GM13977 (cell line): ENCODE measurements around the gene C3orf38.

Experiments used
- DNase-seq: peaks from one replicate; pipeline ENCODE4 v3.0.0; 2012; ENCODE audit warnings: low spot score
- in situ Hi-C: fragments of 300-500 bp; cut with MboI; formaldehyde crosslinking; loops from one replicate; pipeline ENCODE4 v1.12.0; 2022; ENCODE audit warnings: low sequenced_read_pairs, low pct_unique_long_range_greater_than_20kb, mixed read lengths, inconsistent platforms; ENCODE audit not compliant: unreplicated experiment
- TF ChIP-seq, protein P1 (sequence below): IDR thresholded peaks from 2 replicates; pipeline ENCODE4 v1.5.1; 2012; ENCODE audit warnings: mild to moderate bottlenecking, control low read depth; ENCODE audit not compliant: insufficient read depth; ENCODE audit errors: extremely low read depth, missing control alignments

Gene C3orf38

DNA sequence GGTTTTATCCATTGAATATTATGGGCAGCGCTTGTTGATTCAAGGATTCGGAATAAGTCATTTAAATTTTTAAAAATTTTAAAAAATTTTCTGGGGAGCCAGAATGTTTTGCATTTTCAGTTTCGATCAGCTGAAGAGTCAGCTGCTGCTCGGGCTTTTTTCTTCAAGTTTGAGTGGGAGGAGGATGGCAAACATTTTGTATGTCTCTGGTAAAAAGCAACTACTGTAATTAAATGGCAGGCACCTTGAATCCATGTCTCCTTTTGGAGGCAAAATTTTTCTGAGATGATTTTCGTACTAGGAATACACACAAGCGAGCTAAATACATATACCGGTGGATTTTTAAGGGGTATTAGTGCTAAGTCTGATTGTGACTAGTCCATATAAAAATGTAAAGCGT, 612 bp downstream of the C3orf38 start:
- TF ChIP-seq, protein P1, sequence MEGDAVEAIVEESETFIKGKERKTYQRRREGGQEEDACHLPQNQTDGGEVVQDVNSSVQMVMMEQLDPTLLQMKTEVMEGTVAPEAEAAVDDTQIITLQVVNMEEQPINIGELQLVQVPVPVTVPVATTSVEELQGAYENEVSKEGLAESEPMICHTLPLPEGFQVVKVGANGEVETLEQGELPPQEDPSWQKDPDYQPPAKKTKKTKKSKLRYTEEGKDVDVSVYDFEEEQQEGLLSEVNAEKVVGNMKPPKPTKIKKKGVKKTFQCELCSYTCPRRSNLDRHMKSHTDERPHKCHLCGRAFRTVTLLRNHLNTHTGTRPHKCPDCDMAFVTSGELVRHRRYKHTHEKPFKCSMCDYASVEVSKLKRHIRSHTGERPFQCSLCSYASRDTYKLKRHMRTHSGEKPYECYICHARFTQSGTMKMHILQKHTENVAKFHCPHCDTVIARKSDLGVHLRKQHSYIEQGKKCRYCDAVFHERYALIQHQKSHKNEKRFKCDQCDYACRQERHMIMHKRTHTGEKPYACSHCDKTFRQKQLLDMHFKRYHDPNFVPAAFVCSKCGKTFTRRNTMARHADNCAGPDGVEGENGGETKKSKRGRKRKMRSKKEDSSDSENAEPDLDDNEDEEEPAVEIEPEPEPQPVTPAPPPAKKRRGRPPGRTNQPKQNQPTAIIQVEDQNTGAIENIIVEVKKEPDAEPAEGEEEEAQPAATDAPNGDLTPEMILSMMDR = no peak

DNA sequence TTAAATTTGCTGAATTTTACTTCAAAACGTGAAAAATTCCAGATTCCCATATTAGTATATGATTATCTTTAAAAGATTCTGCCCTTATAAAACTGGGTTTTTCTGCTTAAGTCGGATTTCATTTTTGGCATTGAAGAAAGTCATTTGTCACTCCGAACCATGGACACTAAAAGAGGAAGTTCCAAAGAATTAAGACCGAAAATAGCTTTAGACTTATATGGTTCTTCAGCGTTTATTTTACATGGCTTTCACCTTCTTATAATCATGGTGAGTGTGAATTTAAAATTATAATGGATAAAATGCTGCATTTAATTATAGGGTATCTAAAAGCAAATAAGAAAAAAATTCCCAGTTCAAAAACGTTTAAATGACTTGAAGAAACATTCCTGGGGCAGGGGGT, 1.0 kb downstream of the C3orf38 start:
- in situ Hi-C loops = no loop called here
- TF ChIP-seq, protein P1 = no peak
- peak; percentile 22 for DNase-seq

More for the DNA sequence above, 612 bp downstream of the C3orf38 start:
- peak; percentile 58 for DNase-seq
- in situ Hi-C loops = no loop called here

DNA sequence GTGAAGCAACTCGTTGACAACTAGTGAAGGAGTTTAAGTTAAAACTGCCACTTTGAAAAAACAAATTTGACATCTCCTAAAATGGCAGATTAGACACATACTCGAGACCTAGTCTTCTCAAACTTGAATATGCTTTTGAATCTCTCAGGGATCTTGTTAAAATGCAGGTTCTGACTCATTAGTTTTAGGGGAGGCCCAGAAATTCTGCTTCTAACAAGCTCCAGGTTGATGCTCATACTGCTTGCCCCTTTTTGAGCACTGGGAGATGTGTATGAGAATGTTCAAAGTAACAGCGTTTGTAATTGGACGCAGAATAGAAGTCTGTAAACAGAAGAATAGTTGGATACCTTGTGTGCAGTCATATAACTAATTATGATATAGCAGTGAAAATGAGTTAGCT, 1.6 kb downstream of the C3orf38 start:
- in situ Hi-C loops = no loop called here
- peak; percentile 20 for DNase-seq
- TF ChIP-seq, protein P1 = no peak

DNA sequence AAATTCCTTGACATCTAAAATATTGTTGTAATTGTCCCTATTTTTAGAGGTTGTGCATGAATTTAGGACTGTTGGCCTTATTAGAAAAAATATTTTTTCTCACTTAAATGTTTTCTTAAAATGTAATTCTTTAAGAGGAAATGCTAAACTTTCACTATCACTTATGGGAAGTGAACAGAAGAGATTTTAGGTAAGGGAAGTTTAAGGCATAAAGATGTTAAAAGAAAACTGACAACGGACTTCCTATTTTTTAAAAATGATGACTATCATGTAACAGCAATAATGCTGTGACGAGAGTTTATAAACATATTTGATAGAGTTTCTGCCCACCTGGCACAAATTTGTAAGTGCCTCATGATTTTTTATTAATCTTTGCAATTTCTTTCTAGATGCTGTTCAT, 3.1 kb downstream of the C3orf38 start:
- no peak for DNase-seq
- in situ Hi-C loops = no loop called here
- TF ChIP-seq, protein P1 = no peak

DNA sequence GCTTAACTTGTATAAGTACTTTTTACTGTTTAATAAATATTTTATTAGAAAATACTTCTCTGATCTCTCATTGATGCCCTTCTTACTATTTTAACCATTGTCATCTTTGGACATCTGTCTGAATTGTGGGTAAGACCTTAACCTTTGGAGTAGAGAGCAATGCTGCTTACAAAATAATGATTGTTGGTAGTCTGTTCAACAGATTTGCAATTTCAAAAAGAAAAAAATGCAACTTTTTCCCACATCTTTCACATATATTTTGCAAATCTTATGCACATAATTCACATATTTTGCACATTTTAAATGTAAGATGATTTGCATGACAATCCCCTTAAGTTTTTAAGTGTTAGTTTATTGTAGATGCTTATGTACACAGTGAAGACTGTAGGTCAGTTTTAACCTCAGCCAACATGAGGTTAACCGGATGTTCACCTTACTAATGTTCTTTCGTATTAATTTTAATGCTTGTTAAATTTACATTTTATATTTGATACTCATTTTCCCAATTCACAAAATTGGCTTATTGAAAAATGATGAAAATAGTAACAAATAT, 16.7 kb downstream of the C3orf38 start:
- in situ Hi-C loops = no loop called here
- no peak for DNase-seq
- TF ChIP-seq, protein P1 = no peak

DNA sequence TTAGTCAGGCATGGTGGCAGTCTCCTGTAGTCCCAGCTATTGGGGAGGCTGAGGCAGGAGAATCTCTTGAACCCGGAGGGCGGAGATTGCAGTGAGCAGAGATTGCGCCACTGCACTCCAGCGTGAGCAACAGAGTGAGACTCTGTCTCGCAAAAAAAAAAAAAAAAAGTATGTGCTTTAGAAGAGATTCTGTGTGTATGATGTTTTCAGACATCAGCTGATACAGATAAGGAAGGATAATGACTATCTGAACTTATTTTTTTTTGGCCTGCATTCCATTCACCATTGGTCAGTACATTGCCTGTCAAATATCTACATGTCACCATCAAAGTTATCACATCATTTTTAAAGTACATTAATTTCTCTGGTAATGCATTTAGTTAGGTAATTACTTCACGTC, 17.4 kb downstream of the C3orf38 start:
- TF ChIP-seq, protein P1 = no peak
- in situ Hi-C loops = no loop called here
- no peak for DNase-seq

DNA sequence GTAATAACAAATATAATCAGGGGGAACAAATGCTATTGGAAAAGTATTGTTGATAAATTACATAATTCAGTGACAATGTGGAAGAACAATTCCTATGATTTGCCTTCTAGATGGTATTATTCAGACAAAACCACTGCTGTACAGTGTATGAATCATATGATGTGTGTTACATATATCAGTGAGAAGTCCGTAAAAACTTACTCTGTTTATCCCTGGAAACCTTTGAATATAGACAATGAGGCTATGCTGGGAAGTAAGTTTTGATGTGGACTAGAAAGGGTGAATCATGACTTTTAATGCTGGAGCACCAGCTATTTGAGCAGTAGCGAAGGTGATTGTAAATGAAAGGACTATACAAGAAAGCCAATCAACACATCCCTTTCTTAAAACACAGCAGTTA, 17.9 kb downstream of the C3orf38 start:
- in situ Hi-C loops = no loop called here
- DNase-seq = no peak
- TF ChIP-seq, protein P1 = no peak
